Activated CD4-positive, alpha-beta T cell treated with anti-CD3 and anti-CD28 coated beads, Interleukin-2, Interleukin-4, amounts not matched to agents 100 ng/mL and 50 ng/mL, durations not matched to agents 16 hours and 8 hours (primary cell): Measurements from ENCODE around the gene GALNT18.

ENCODE experiments used
- DNase-seq: peaks from one replicate; pipeline ENCODE4 v3.0.0-alpha.2; 2020; ENCODE audit warnings: low spot score

GALNT18 gene

DNA sequence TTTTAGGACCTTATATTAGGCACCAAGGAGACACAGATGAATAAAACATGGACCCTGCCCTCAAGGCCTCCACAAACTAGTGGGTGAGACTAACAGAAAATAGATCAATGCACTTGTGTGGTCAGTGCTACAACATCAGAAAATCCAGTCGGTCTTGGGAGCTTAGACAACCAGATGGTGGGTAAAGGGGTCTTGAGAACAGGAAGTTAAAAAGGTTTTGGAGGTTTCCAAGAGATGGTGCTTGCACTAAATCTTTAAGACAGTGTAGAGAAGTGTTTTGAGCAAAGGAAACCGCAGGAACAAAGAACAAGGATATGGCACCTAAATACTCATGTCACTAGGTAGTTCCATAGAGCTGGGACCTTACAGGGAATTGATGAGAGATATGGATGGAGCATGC, 56.2 kb downstream of the GALNT18 start:
- no peak for DNase-seq

DNA sequence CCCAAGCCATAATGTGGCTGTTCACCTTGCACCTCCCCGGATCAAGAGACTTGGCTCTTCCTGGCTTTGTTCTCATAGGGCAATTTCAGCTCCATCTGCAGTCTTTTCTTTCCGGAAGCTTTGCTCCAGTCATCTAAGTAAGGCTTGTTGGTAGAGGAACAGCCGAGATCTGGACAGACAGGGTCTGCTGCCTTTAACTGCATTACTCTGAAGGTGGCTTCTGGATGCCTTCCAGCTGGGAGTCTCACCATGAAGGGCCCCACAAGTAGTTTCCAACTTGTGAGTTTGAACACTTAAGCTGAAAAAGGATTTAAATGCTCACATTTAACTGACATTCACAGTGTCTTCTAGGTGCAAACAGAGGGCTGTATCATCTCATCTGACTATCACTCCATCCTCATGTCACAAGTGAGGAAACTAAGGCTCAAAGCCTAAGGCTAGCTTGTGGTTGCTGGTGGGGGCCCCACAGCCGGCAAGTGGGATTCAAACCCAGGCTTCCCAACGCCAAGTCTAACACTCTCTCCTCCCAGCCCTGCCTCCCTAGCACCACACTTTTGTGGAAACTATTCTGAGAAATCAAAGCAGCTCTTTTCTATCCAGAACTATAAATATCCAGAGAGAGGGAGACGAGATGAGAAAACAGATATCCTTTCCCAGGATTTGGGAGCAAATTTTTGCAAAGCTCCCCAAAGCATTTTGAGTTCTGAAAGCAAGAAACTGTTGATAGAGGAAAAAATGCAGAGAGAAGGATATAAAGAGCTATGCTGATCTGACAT, 58.4 kb downstream of the GALNT18 start:
- DNase-seq, result no peak

DNA sequence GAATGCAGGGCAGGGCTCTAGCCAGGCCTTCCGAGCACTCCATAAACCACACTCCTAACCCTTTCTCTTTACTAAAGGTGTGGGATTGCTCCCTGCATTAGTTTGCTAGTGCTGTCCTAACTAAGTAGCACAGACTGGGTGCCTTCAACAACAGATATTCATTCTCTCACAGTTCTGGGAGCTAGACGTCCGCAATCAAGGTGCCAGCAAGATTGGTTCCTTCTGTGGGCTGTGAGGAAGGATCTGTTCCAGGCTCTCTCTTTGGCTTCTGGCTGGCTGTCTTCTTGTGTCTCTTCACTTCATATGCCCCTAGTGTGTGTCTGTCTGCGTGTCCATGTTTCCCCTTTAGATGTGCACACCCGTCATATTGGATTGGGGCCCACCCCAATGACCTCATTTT, 59.8 kb downstream of the GALNT18 start:
- DNase-seq, result no peak

DNA sequence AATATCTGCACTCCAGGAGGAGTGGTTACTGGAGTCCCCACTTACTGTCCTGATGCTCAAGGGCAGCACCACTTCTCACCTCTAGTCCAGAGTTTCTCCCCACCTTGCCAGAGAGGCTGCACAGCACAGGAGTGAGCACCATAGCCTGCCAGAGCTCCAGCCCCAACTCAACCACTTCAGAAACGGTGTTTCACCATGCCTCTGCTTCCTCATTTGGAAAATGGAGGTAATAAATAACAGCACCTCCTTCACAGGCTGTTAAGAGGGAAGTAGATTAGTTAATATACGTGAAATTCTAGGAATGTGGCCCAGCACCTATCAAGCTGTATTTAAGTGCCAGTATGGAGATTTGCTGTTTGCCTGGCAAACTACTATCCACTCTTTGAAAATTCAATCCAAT, 63.0 kb downstream of the GALNT18 start:
- DNase-seq, result no peak

DNA sequence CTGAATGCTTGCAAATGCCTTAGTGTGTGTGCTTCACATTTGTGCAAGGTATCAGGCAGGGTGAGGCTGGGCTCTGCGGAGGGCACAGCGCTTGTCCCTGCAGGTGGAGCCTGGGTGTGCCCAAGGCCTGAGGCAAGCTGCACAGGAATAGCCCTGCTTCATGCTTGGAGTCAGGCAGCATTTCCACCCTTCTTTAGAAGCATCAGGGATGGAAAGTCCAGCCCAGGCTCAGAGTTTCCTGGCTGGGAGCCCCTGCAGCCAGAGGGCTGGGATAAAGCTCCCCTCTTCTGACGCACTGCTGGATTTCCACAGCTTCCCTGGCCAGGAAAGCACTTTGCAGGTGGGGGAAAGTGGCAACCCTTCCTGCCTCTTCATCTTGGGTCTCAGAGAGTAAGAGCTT, 63.4 kb downstream of the GALNT18 start:
- no peak for DNase-seq

DNA sequence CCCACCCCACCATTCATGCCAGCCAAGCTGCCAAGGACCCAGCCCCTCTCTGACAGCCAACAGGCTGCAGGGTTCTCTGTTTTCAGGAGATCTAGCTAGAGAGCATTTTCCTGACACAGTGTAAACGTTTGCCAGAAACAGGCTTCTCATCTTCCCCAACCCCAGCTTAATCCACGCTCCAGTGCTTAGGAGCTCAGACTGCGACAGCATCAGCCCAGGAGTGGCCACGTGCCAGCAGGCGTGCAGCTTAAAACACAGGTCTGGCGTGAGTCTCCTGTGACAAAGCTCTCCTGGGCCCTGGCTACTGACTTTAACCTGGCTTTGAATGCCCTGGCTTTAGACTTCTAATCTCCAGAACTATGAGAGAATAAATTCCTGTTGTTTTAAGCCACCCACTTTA, 66.6 kb downstream of the GALNT18 start:
- no peak for DNase-seq

DNA sequence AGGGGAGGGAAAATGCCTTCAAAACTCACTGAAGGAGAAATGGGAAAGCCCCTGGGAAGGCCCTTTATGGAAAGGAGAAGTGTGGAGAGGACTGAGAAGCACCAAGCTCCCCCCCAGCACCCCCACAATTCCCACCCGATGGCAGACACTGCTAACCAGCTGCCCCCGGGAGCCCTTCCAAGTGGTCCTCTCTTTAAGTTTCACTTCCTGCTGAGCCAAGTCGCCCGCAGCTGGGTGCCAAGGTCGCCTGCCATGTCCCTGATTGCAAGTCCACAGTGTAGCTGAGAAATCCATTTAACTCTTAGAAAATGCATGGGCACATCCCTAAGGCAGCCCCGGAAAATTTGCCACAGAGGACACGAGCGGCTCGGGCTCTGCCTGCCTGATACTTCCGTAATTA, 68.2 kb downstream of the GALNT18 start:
- DNase-seq, result no peak

DNA sequence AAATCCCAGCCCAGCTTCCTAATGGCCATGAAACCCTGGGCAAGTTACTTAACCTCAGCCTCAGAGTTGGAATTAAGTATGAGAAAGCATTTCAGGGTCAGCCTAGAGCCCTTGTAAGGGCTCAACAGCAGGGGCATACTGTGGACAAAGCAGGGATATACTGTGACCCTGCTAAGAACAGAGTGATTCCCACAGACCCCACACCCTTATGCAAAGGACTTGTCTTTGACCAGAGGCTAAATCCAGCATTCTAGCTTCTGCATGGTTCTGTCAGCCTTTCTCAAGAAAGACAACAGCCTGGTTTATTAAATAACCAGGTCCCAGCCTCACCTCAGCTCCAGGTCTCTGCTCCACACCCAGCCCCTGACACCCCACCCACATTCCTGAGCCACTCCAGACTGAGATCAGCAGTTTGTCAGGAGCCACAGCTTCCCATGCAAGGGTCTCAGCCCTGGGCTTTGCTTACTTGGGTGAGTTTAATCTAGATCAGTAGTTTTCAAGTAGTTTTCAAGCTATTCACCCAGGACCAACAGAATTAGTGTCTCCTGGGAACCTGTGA, 69.2 kb downstream of the GALNT18 start:
- no peak for DNase-seq

DNA sequence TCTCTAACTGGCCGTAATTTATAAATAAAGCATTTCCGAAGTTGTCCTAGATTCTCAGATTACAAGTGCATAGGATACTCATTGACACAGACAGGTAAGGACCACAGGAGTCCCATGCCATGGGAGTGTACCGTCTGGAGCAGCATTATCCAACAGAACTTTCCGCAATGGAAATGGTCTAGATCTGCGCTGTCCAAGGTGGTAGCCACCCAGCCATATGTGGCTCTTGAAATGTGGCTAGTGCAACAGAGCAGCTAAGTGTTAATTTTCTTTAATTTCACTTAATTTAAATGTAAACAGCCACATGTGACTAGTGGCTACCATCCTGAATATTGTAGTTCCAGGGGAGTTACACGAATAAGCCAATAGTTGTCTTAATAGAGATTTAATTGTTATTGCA, 71.3 kb downstream of the GALNT18 start:
- no peak for DNase-seq

DNA sequence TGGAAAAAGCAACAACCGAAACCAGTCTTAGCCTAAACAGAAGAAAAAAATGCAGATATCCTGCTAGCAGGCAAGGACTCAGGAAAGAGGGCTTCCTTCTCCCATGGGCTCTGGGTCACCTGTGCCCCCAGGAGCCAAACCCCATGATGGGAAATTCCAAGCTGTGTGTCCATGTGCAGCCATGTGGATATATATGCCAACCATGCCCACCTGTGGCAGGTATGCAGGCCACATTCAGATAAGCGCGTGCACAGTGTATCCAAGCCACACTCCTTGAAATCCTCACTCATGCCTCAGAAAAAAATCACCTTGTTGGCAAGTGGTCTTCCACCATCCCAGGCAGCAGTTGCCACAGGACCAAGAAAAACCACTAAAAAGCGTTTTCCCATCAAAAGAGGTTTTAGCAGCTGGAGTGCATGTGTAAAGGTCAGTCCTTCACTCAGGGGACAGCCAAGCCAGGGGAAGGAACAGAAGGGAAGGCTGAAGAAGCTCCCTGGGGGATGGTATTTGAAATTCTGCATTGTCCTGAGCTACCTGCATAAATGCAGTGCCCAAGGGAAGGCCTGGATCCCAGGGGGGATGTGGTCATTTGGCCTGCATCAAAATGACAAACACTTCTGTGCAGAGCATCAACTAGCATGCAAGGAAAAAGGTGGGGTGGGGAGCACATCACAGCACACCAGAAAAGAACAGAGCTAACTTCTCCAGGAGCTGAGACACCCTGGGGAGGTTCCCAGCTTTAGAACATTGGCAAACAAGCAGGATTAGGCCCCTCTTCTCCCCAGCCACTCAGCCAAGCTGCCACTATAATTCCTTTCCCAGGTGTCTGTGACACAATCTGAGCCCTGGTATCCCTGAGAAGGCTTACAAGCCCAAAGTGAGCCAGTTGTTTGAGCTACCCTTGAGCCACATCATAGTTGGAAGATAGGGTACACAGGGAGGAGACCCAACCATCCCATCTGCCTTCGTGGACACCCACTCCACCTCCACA, 76.2 kb downstream of the GALNT18 start:
- DNase-seq, result no peak

DNA sequence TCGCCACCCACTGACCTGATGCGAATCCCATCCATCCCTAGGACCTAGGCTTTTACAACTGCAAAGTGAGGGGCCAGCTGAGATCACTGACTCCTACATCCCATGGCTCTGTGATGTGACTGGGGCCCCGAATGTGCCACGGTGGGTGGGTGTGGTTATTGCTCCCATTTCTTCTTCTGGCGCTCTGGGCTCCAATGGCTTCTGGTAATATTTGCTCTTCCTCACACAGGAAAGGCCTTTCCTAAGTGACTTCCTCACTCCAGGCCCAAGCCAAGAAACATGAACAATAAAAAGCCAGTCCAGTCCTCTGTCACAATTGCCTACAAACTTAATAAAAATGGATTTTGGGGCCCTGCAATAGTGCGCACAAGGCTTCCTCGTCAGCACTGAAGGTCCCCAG, 78.1 kb downstream of the GALNT18 start:
- DNase-seq, result no peak

DNA sequence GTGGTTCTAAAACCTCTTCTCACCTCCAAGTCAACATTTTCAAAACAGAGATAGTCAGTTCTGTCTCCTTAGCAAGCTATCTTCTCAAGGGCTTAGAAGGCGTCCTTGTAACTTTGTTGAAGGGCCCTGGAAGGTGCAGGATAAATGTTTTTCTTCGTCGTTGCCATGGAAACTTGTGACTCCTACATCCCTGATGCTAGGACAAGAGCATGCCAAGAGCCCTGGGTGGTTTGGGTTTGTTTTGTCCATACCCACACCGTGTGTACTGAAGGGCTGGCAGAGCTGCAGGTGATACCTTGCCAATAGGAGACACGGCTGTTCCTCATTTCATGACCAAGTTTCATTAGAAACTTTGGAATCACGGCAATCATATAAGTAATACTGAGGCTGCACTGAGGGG, 81.6 kb downstream of the GALNT18 start:
- no peak for DNase-seq

DNA sequence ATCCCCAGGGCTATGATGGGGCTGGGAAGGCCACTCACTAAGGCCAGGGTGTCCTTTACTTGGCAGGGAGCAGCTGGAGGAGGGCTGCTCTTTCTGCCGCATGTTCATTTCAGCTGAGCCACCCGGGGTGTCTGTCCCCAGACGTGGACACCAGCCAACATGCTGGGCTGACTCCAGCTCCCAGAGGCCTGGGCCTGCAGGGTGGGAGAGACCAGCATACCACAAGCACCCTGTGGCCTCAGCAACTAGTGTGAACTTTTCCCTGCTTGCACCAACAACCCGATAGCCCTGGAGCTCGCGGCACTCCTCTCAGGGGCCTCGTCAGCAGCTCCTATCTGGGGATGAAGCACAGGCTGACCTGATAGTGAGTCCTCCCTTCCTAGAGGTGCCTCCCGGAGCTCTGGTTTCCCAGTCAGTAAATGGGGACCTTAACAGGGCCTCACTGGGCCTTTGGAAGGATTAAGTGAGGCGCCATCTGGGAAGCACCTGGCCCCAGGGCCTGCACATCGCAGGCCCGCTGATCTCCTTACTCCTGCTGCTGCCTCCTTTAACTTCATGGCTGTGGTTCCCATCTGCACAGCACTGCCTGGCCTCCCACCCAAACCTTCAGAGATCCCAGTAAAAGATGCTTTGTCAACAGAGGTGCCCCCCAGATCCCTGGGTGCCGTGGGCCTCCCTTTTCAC, 83.4 kb downstream of the GALNT18 start:
- DNase-seq, result no peak

DNA sequence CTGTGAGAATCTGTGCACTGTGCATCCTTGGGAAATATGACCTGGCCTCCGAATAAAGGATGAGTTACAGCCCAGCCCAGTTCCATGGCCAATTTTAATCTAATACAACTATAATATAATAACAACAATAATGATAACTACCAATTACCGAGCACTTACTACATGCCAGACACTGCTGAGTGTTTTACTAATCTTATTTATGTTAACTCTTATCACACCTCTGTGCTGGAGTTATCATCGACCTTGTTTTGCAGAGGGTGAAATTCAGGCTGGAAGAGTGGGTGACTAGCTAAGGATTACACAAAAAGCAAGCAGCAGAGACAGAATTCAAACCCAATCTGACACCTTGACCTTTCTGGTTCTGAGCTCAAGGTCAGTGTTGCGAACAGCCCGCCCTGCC, 83.9 kb downstream of the GALNT18 start:
- no peak for DNase-seq

DNA sequence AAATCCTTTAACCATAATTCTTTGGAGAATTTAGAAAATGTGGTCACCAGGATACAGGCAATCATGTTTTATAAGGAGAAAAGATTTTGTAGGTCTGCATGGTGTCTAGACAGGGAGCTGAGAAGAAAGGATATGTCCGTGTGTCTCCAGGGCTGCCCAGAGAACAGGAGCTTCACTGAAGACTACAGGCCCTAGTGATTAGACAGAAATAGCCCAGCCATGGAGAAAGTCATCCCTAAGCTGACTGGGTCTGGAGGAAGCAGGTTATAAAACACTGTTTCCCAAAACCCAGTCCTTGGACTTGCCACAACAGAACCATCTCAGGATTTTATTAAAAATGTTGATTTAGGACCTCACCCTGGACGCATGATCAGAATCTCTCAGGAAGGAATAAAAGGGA, 84.4 kb downstream of the GALNT18 start:
- DNase-seq, result no peak

DNA sequence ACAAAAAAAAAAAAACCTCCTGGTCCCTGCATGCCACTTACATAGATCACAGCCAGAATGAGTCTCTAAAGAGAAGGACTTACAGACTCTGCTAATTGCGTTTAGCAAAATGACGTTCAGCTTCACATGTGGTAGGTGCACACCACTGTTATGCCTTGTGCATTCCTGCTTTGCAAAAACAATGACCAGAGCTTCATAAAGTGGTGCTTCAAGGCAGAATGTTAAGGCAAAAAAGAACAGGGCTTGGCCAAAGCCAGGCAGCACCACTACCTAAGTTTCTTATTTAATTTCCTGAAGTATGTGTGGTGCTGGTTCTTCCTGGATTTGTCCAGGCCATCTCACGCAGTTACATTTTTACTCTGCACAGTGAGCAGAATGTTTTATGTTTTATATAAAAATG, 85.2 kb downstream of the GALNT18 start:
- no peak for DNase-seq

DNA sequence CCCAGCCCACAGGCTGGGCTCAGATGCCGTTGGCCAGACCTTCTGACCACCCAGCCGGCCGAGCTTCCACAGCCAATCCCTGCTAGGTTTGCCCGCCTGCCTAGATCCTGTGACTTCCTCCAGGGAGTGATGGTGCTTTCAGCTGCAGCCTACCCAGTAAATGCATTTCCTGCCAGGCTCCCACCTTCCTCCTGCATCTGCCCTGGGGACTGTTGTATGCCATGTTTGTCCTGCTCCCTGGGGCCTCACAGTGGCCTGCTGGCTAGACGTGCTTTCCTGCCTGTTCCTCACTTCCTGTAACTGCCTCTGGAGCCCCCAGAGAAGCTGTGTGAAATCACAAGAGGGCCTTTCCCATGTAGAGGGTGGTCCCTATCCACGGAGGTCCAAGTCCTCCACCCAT, 86.2 kb downstream of the GALNT18 start:
- no peak for DNase-seq

DNA sequence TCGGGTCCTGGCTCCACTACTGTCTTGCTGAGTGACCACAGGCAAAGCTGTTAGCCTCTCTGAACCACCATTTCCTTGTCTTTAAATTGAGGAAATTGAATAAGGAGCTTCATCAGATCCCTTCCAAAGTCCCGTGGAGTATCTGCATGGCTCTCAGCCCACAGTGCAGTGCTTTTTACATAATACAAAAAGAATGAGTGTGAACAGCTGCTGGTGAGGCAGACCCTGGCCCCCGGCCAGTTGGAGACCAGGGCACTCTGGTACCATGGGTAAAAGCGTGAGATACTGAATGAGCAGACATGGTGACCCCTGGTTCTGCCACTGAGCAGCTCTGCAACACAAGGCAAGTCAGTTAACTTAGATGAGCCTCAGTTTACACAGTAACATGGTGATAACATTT, 86.8 kb downstream of the GALNT18 start:
- no peak for DNase-seq

DNA sequence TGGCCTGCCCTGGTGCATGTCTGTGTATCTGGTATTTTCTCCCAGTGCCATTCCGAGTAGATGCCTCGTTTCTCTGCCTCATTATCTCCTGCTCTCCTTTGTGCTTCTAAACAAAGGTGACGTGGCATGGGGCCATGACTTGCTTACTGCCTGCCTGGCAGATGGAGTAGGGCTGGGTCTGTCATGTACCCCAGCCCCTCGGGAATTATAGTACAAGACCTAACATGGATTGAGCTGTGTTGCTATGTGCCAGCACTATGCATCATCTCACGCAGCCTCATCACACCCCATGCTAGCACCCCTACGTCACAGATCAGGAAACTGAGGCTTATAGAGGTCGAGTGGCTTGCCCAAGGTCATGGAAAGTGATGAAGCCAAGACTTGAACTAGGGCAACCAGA, 88.1 kb downstream of the GALNT18 start:
- no peak for DNase-seq

DNA sequence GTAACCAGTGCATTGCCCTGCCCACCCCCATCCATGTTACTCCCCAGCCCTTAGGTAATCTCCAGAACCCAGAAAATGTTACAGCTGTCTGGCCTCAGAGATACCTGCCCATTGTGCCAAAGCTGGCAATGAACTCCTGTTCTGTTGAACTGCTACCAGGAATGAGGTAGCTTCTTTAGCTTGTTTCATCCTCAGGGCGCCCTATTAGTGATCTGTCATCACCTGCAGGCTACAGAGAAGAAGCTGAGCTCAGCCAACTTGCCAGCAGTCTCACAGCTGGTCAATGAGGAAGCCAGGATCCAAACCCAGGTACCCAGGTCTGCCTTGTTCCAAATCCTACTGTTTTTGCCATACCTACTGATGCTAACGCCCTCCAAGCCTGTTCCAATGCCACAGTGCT, 88.7 kb downstream of the GALNT18 start:
- no peak for DNase-seq

DNA sequence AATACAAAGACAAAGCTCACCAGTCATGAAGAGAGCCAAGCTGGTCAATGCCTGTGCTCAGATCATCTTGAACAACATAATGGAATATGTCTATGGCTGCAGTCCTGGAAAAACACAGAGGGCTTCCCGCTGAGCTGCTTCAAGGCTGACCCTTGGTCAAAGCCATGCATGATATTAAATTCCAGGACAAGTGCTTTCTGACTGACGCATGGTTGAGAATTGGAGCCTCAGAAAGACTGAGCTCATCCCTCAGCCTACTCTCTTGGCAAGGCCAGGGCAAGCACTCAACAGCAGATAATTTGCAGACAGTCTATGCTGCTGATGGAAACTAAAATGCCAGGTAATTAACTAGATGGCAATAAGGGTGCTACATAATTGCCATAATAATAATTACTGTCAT, 89.2 kb downstream of the GALNT18 start:
- DNase-seq, result no peak

DNA sequence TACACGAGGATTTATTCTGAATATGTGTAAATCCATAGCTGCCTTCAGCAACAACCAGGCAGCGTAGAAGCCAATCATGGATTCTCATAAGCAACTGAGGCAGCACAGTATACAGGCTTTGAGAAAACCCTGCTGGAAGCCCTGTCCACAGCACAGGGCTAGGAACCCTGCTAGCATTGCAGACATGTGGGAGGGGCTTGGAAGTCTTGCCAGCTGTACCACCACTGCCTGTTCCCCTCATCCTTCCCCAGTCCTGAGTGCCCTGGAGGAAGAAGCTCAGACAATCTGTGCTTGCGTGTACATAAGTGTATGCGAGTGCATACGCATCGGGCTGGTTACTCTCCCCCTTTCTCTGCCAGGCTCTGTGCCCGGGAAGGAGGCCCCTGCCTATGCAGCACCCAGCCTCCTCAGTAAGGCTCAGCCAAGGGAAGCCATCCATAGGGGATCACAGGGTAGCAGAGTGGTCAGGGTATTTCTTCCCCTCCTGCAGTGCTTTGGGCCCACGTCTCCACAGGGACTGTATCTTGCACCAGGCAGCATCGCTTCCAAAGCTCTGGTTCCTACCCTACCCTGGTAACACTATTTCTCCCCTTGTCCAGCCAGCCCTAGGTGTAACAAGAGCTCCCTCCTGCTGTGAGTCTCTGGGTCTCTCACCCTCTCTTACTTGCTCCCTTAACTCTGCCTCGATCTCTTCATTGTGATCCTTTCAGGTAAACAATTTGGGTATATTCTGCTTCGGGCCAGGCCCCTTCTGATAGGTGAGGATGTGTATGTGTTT, 90.5 kb downstream of the GALNT18 start:
- DNase-seq, result no peak
